HEK293 (cell line): ENCODE data around the gene ZHX3.

ENCODE experiments used
- HOXC10 ChIP-seq: sonication (generic); formaldehyde crosslinking; IDR thresholded peaks from 2 replicates; pipeline ENCODE4 v1.8.1; 2023; ENCODE audit warnings: mild to moderate bottlenecking, missing genetic modification reagents
- KLF16 ChIP-seq: fragments of 450-650 bp; formaldehyde crosslinking; IDR thresholded peaks from 2 replicates; pipeline ENCODE4 v1.5.1; 2017; ENCODE audit warnings: missing biosample characterization, missing genetic modification characterization
- REPIN1 ChIP-seq: fragments of 450-650 bp; formaldehyde crosslinking; IDR thresholded peaks from 2 replicates; pipeline ENCODE4 v1.5.1; 2017; ENCODE audit warnings: missing biosample characterization, missing genetic modification characterization, low read depth
- ZBTB1 ChIP-seq: fragments of 450-650 bp; formaldehyde crosslinking; IDR thresholded peaks from 2 replicates; pipeline ENCODE4 v1.5.1; 2016; ENCODE audit warnings: missing biosample characterization, missing genetic modification characterization
- ZFP41 ChIP-seq: fragments of 450-650 bp; formaldehyde crosslinking; IDR thresholded peaks from 2 replicates; pipeline ENCODE4 v1.5.1; 2016; ENCODE audit warnings: missing biosample characterization, missing genetic modification characterization, borderline replicate concordance
- ZIC2 ChIP-seq: fragments of 450-650 bp; formaldehyde crosslinking; IDR thresholded peaks from 2 replicates; pipeline ENCODE4 v1.5.1; 2016; ENCODE audit warnings: missing biosample characterization, missing genetic modification characterization
- ZNF132 ChIP-seq: fragments of 450-650 bp; formaldehyde crosslinking; IDR thresholded peaks from 2 replicates; pipeline ENCODE4 v1.5.1; 2017; ENCODE audit warnings: missing biosample characterization, missing genetic modification characterization, borderline replicate concordance
- ZNF146 ChIP-seq: fragments of 450-650 bp; formaldehyde crosslinking; IDR thresholded peaks from 2 replicates; pipeline ENCODE4 v1.5.1; 2016; ENCODE audit warnings: missing biosample characterization, missing genetic modification characterization
- ZNF157 ChIP-seq: fragments of 450-650 bp; formaldehyde crosslinking; IDR thresholded peaks from 2 replicates; pipeline ENCODE4 v1.5.1; 2016; ENCODE audit warnings: missing biosample characterization, missing genetic modification characterization
- ZNF302 ChIP-seq: fragments of 450-650 bp; formaldehyde crosslinking; IDR thresholded peaks from 2 replicates; pipeline ENCODE4 v1.5.1; 2016; ENCODE audit warnings: missing biosample characterization, missing genetic modification characterization, low read depth
- ZNF324 ChIP-seq: fragments of 450-650 bp; formaldehyde crosslinking; IDR thresholded peaks from 2 replicates; pipeline ENCODE4 v1.5.1; 2016; ENCODE audit warnings: missing biosample characterization, missing genetic modification characterization
- ZNF423 ChIP-seq: fragments of 450-650 bp; formaldehyde crosslinking; IDR thresholded peaks from 2 replicates; pipeline ENCODE4 v1.5.1; 2016; ENCODE audit warnings: missing biosample characterization, missing genetic modification characterization
- ZNF473 ChIP-seq: fragments of 450-650 bp; formaldehyde crosslinking; IDR thresholded peaks from 2 replicates; pipeline ENCODE4 v1.5.1; 2017; ENCODE audit warnings: missing biosample characterization, missing genetic modification characterization
- ZNF560 ChIP-seq: fragments of 450-650 bp; formaldehyde crosslinking; IDR thresholded peaks from 2 replicates; pipeline ENCODE4 v1.5.1; 2017; ENCODE audit warnings: missing biosample characterization, missing genetic modification characterization, borderline replicate concordance
- ZNF621 ChIP-seq: fragments of 450-650 bp; formaldehyde crosslinking; IDR thresholded peaks from 2 replicates; pipeline ENCODE4 v1.5.1; 2017; ENCODE audit warnings: missing biosample characterization, missing genetic modification characterization
- ZNF629 ChIP-seq: fragments of 450-650 bp; formaldehyde crosslinking; IDR thresholded peaks from 2 replicates; pipeline ENCODE4 v1.5.1; 2017; ENCODE audit warnings: missing biosample characterization, missing genetic modification characterization
- ZNF76 ChIP-seq: fragments of 450-650 bp; formaldehyde crosslinking; IDR thresholded peaks from 2 replicates; pipeline ENCODE4; 2016; ENCODE audit warnings: low read depth, missing biosample characterization, missing genetic modification characterization, borderline replicate concordance
- ZNF830 ChIP-seq: fragments of 450-650 bp; IDR thresholded peaks from 2 replicates; pipeline ENCODE4 v1.5.0; 2018; ENCODE audit warnings: missing biosample characterization, missing genetic modification characterization, low read depth, mild to moderate bottlenecking, moderate library complexity
- ZNF837 ChIP-seq: fragments of 450-650 bp; formaldehyde crosslinking; IDR thresholded peaks from 2 replicates; pipeline ENCODE4 v1.5.1; 2016; ENCODE audit warnings: missing biosample characterization, missing genetic modification characterization
- TF ChIP-seq, protein P1 (sequence below): fragments of 450-650 bp; formaldehyde crosslinking; IDR thresholded peaks from 2 replicates; pipeline ENCODE4 v1.5.1; 2016; ENCODE audit warnings: missing biosample characterization, missing genetic modification characterization
- TF ChIP-seq, protein P2 (sequence below): fragments of 450-650 bp; formaldehyde crosslinking; IDR thresholded peaks from 2 replicates; pipeline ENCODE4 v1.5.1; 2016; ENCODE audit warnings: missing biosample characterization, missing genetic modification characterization
- TF ChIP-seq, protein P3 (sequence below): fragments of 450-650 bp; formaldehyde crosslinking; IDR thresholded peaks from 2 replicates; pipeline ENCODE4 v1.5.1; 2016; ENCODE audit warnings: missing biosample characterization, missing genetic modification characterization
- TF ChIP-seq, protein P4 (sequence below): fragments of 450-650 bp; formaldehyde crosslinking; IDR thresholded peaks from 2 replicates; pipeline ENCODE4 v1.5.1; 2017; ENCODE audit warnings: missing biosample characterization, missing genetic modification characterization
- TF ChIP-seq, protein P5 (sequence below): fragments of 450-650 bp; formaldehyde crosslinking; IDR thresholded peaks from 2 replicates; pipeline ENCODE4 v1.5.1; 2017; ENCODE audit warnings: missing biosample characterization, mild to moderate bottlenecking, missing genetic modification characterization, moderate library complexity
- TF ChIP-seq, protein P6 (sequence below): fragments of 450-650 bp; formaldehyde crosslinking; IDR thresholded peaks from 2 replicates; pipeline ENCODE4 v1.5.1; 2016; ENCODE audit warnings: missing biosample characterization, missing genetic modification characterization
- TF ChIP-seq, protein P7 (sequence below): fragments of 450-650 bp; formaldehyde crosslinking; IDR thresholded peaks from 2 replicates; pipeline ENCODE4 v1.5.1; 2016; ENCODE audit warnings: missing biosample characterization, missing genetic modification characterization

ZHX3 gene

DNA sequence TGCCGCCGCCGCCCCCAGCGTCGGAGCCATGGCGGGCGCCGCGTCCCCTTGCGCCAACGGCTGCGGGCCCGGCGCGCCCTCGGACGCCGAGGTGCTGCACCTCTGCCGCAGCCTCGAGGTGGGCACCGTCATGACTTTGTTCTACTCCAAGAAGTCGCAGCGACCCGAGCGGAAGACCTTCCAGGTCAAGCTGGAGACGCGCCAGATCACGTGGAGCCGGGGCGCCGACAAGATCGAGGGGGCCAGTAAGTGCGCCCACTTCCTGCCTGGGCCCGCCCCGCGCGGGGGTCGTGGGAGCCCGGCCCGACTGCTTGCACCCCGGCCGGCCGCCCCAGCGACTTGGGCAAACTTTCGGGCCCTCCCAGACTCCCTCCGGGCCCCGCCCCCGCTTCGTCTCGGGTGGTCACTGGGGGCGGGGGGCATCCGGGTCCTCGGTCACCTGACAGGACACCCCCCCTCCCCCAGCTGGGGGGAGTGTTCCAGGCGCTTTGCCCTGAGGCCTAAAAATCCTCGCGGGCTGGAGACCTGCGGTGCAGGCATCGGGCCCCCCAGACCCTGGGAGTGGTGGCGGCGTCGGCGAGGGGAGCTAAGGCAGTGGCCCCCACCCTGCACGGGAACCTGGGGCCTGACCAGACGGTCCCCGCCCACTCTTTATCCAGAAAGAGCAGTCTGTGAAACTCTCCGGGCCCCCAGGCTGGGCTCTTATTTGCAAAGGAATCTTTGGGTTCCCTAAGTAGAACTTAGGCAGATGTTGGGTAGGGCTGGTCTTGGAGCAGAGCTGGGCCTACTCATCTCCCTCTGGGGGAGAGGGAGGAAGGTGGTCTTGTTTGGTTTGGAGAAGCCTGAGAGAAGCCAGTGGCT is 179.7 kb downstream of the ZHX3 start (continued):
- TF ChIP-seq ZNF132 (tag by site-specific recombination) (no peak), ZNF76 (tag by site-specific recombination) (peak; percentile 71; the same call in 1 of the 2 replicates), HOXC10 (CRISPR knock-in tag) (no peak), ZNF473 (tag by site-specific recombination) (no peak), ZNF560 (tag by site-specific recombination) (no peak), REPIN1 (tag by site-specific recombination) (no peak), ZNF324 (tag by site-specific recombination) (no peak), ZIC2 (tag by site-specific recombination) (peak; percentile 72), ZNF157 (tag by site-specific recombination) (no peak), ZNF837 (tag by site-specific recombination) (no peak), ZNF629 (0 out of 2 replicates have a peak, but pooled peaks have one; percentile 17), KLF16 (tag by site-specific recombination) (peak; percentile 97), ZFP41 (tag by site-specific recombination) (no peak), ZNF830 (tag by site-specific recombination) (no peak), ZNF302 (tag by site-specific recombination) (no peak), ZNF146 (no peak), ZBTB1 (tag by site-specific recombination) (no peak), ZNF621 (no peak), ZNF423 (no peak)
- TF ChIP-seq, protein P1, sequence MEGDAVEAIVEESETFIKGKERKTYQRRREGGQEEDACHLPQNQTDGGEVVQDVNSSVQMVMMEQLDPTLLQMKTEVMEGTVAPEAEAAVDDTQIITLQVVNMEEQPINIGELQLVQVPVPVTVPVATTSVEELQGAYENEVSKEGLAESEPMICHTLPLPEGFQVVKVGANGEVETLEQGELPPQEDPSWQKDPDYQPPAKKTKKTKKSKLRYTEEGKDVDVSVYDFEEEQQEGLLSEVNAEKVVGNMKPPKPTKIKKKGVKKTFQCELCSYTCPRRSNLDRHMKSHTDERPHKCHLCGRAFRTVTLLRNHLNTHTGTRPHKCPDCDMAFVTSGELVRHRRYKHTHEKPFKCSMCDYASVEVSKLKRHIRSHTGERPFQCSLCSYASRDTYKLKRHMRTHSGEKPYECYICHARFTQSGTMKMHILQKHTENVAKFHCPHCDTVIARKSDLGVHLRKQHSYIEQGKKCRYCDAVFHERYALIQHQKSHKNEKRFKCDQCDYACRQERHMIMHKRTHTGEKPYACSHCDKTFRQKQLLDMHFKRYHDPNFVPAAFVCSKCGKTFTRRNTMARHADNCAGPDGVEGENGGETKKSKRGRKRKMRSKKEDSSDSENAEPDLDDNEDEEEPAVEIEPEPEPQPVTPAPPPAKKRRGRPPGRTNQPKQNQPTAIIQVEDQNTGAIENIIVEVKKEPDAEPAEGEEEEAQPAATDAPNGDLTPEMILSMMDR (tag by site-specific recombination): no peak
- TF ChIP-seq, protein P2, sequence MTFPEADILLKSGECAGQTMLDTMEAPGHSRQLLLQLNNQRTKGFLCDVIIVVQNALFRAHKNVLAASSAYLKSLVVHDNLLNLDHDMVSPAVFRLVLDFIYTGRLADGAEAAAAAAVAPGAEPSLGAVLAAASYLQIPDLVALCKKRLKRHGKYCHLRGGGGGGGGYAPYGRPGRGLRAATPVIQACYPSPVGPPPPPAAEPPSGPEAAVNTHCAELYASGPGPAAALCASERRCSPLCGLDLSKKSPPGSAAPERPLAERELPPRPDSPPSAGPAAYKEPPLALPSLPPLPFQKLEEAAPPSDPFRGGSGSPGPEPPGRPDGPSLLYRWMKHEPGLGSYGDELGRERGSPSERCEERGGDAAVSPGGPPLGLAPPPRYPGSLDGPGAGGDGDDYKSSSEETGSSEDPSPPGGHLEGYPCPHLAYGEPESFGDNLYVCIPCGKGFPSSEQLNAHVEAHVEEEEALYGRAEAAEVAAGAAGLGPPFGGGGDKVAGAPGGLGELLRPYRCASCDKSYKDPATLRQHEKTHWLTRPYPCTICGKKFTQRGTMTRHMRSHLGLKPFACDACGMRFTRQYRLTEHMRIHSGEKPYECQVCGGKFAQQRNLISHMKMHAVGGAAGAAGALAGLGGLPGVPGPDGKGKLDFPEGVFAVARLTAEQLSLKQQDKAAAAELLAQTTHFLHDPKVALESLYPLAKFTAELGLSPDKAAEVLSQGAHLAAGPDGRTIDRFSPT (tag by site-specific recombination): peak; percentile 68
- TF ChIP-seq, protein P3, sequence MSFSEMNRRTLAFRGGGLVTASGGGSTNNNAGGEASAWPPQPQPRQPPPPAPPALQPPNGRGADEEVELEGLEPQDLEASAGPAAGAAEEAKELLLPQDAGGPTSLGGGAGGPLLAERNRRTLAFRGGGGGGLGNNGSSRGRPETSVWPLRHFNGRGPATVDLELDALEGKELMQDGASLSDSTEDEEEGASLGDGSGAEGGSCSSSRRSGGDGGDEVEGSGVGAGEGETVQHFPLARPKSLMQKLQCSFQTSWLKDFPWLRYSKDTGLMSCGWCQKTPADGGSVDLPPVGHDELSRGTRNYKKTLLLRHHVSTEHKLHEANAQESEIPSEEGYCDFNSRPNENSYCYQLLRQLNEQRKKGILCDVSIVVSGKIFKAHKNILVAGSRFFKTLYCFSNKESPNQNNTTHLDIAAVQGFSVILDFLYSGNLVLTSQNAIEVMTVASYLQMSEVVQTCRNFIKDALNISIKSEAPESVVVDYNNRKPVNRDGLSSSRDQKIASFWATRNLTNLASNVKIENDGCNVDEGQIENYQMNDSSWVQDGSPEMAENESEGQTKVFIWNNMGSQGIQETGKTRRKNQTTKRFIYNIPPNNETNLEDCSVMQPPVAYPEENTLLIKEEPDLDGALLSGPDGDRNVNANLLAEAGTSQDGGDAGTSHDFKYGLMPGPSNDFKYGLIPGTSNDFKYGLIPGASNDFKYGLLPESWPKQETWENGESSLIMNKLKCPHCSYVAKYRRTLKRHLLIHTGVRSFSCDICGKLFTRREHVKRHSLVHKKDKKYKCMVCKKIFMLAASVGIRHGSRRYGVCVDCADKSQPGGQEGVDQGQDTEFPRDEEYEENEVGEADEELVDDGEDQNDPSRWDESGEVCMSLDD (tag by site-specific recombination): 0 out of 2 replicates have a peak, but pooled peaks have one; percentile 57
- TF ChIP-seq, protein P4, sequence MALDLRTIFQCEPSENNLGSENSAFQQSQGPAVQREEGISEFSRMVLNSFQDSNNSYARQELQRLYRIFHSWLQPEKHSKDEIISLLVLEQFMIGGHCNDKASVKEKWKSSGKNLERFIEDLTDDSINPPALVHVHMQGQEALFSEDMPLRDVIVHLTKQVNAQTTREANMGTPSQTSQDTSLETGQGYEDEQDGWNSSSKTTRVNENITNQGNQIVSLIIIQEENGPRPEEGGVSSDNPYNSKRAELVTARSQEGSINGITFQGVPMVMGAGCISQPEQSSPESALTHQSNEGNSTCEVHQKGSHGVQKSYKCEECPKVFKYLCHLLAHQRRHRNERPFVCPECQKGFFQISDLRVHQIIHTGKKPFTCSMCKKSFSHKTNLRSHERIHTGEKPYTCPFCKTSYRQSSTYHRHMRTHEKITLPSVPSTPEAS (tag by site-specific recombination): no peak
- TF ChIP-seq, protein P5, sequence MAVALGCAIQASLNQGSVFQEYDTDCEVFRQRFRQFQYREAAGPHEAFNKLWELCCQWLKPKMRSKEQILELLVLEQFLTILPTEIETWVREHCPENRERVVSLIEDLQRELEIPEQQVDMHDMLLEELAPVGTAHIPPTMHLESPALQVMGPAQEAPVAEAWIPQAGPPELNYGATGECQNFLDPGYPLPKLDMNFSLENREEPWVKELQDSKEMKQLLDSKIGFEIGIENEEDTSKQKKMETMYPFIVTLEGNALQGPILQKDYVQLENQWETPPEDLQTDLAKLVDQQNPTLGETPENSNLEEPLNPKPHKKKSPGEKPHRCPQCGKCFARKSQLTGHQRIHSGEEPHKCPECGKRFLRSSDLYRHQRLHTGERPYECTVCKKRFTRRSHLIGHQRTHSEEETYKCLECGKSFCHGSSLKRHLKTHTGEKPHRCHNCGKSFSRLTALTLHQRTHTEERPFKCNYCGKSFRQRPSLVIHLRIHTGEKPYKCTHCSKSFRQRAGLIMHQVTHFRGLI (tag by site-specific recombination): no peak
- TF ChIP-seq, protein P6, sequence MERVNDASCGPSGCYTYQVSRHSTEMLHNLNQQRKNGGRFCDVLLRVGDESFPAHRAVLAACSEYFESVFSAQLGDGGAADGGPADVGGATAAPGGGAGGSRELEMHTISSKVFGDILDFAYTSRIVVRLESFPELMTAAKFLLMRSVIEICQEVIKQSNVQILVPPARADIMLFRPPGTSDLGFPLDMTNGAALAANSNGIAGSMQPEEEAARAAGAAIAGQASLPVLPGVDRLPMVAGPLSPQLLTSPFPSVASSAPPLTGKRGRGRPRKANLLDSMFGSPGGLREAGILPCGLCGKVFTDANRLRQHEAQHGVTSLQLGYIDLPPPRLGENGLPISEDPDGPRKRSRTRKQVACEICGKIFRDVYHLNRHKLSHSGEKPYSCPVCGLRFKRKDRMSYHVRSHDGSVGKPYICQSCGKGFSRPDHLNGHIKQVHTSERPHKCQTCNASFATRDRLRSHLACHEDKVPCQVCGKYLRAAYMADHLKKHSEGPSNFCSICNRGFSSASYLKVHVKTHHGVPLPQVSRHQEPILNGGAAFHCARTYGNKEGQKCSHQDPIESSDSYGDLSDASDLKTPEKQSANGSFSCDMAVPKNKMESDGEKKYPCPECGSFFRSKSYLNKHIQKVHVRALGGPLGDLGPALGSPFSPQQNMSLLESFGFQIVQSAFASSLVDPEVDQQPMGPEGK (tag by site-specific recombination): peak; percentile 78
- TF ChIP-seq, protein P7, sequence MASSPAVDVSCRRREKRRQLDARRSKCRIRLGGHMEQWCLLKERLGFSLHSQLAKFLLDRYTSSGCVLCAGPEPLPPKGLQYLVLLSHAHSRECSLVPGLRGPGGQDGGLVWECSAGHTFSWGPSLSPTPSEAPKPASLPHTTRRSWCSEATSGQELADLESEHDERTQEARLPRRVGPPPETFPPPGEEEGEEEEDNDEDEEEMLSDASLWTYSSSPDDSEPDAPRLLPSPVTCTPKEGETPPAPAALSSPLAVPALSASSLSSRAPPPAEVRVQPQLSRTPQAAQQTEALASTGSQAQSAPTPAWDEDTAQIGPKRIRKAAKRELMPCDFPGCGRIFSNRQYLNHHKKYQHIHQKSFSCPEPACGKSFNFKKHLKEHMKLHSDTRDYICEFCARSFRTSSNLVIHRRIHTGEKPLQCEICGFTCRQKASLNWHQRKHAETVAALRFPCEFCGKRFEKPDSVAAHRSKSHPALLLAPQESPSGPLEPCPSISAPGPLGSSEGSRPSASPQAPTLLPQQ (tag by site-specific recombination): 0 out of 2 replicates have a peak, but pooled peaks have one; percentile 52
